Skeletal muscle satellite cell (primary cell): Measurements from ENCODE around the gene GRAMD1B.
A peak's percentile ranks its signal among the peaks of the same experiment; 100 is the strongest.

Source experiments
- H3K27me3 ChIP-seq: 2 replicates; pipeline ENCODE4 v1.7.0; 2013; ENCODE audit warnings: low read length; ENCODE audit not compliant: control insufficient read depth, insufficient read depth
- H3K36me3 ChIP-seq: 2 replicates; pipeline ENCODE4 v1.7.0; 2013; ENCODE audit warnings: mild to moderate bottlenecking, control low read depth, low read length; ENCODE audit not compliant: insufficient read depth
- H3K4me1 ChIP-seq: 2 replicates; pipeline ENCODE4 v1.7.0; 2013; ENCODE audit warnings: low read length; ENCODE audit not compliant: control insufficient read depth, insufficient read depth
- H3K4me2 ChIP-seq: 2 replicates; pipeline ENCODE4 v1.7.0; 2013; ENCODE audit warnings: mild to moderate bottlenecking, low read length
- H3K4me3 ChIP-seq: 2 replicates; pipeline ENCODE4 v1.7.0; 2013; ENCODE audit warnings: low read length
- H3K9ac ChIP-seq: 2 replicates; pipeline ENCODE4 v1.7.0; 2013; ENCODE audit warnings: mild to moderate bottlenecking, low read depth, low read length, moderate library complexity
- H3K9me3 ChIP-seq: replicated peaks from 2 replicates; pipeline ENCODE4 v1.7.0; 2013; ENCODE audit warnings: mild to moderate bottlenecking, control low read depth, low read length

Gene GRAMD1B

GRCh38 chr11:123588864-123589262 lies 158.8 kb downstream of the GRAMD1B start:
- Histone ChIP-seq H3K4me1 (peaks cover 10% of the 10 kb centered on the region), H3K9me3 (no peaks in the 10 kb centered on the region), H3K4me3 (no peak overlapping the region), H3K27me3 (no peaks in the 10 kb centered on the region), H3K9ac (no peak overlapping the region), H3K4me2 (no peak overlapping the region), H3K36me3 (no peaks in the 10 kb centered on the region)

GRCh38 chr11:123590296-123590912 lies 160.3 kb downstream of the GRAMD1B start:
- H3K27me3 ChIP-seq, result no peaks in the 10 kb centered on the region
- H3K9me3 ChIP-seq, result no peaks in the 10 kb centered on the region
- H3K4me1 ChIP-seq, result peaks cover 10% of the 10 kb centered on the region
- H3K9ac ChIP-seq, result no peak overlapping the region
- H3K4me2 ChIP-seq, result peak overlapping the region; percentile 60
- no peaks in the 10 kb centered on the region for H3K36me3 ChIP-seq
- H3K4me3 ChIP-seq, result no peak overlapping the region

- Histone ChIP-seq H3K4me2 (no peak overlapping the region), H3K36me3 (no peaks in the 10 kb centered on the region), H3K4me1 (peaks cover 10% of the 10 kb centered on the region), H3K27me3 (no peaks in the 10 kb centered on the region), H3K9me3 (no peaks in the 10 kb centered on the region), H3K4me3 (no peak overlapping the region), H3K9ac (no peak overlapping the region)
Observed at GRCh38 chr11:123593570-123593969, 163.5 kb downstream of the GRAMD1B start.

GRCh38 chr11:123594188-123594901 lies 164.3 kb downstream of the GRAMD1B start:
- Histone ChIP-seq H3K4me1 (peaks cover 10% of the 10 kb centered on the region), H3K4me2 (no peak overlapping the region), H3K36me3 (no peaks in the 10 kb centered on the region), H3K4me3 (no peak overlapping the region), H3K9ac (no peak overlapping the region), H3K9me3 (no peaks in the 10 kb centered on the region), H3K27me3 (no peaks in the 10 kb centered on the region)

- Histone ChIP-seq H3K36me3 (no peaks in the 10 kb centered on the region), H3K4me1 (peaks cover 6% of the 10 kb centered on the region), H3K9ac (no peak overlapping the region), H3K4me3 (no peak overlapping the region), H3K9me3 (no peaks in the 10 kb centered on the region), H3K27me3 (no peaks in the 10 kb centered on the region), H3K4me2 (no peak overlapping the region)
Observed at GRCh38 chr11:123594921-123595320, 164.9 kb downstream of the GRAMD1B start.

GRCh38 chr11:123597859-123598258 lies 167.8 kb downstream of the GRAMD1B start:
- Histone ChIP-seq H3K9me3 (no peaks in the 10 kb centered on the region), H3K4me3 (no peak overlapping the region), H3K27me3 (no peaks in the 10 kb centered on the region), H3K9ac (no peak overlapping the region), H3K4me1 (no peaks in the 10 kb centered on the region), H3K36me3 (no peaks in the 10 kb centered on the region), H3K4me2 (no peak overlapping the region)

GRCh38 chr11:123601136-123601535 lies 171.1 kb downstream of the GRAMD1B start:
- H3K4me1 ChIP-seq, result no peaks in the 10 kb centered on the region
- H3K36me3 ChIP-seq, result no peaks in the 10 kb centered on the region
- no peaks in the 10 kb centered on the region for H3K27me3 ChIP-seq
- H3K9me3 ChIP-seq, result no peaks in the 10 kb centered on the region
- H3K4me2 ChIP-seq, result no peak overlapping the region
- no peak overlapping the region for H3K4me3 ChIP-seq
- no peak overlapping the region for H3K9ac ChIP-seq

- Histone ChIP-seq H3K4me1 (no peaks in the 10 kb centered on the region), H3K4me3 (no peak overlapping the region), H3K27me3 (no peaks in the 10 kb centered on the region), H3K9ac (no peak overlapping the region), H3K4me2 (no peak overlapping the region), H3K36me3 (no peaks in the 10 kb centered on the region), H3K9me3 (no peaks in the 10 kb centered on the region)
Observed at GRCh38 chr11:123601743-123602142, 171.7 kb downstream of the GRAMD1B start.

- no peaks in the 10 kb centered on the region for H3K4me1 ChIP-seq
- no peak overlapping the region for H3K9ac ChIP-seq
- no peaks in the 10 kb centered on the region for H3K36me3 ChIP-seq
- H3K4me2 ChIP-seq, result no peak overlapping the region
- H3K4me3 ChIP-seq, result no peak overlapping the region
- no peaks in the 10 kb centered on the region for H3K9me3 ChIP-seq
- no peaks in the 10 kb centered on the region for H3K27me3 ChIP-seq
Observed at GRCh38 chr11:123603666-123604065, 173.6 kb downstream of the GRAMD1B start.

- Histone ChIP-seq H3K27me3 (no peaks in the 10 kb centered on the region), H3K4me2 (no peak overlapping the region), H3K9me3 (no peaks in the 10 kb centered on the region), H3K36me3 (no peaks in the 10 kb centered on the region), H3K4me3 (no peak overlapping the region), H3K9ac (no peak overlapping the region), H3K4me1 (no peaks in the 10 kb centered on the region)
Observed at GRCh38 chr11:123607781-123608180, 177.7 kb downstream of the GRAMD1B start.

- Histone ChIP-seq H3K9ac (no peak overlapping the region), H3K36me3 (no peaks in the 10 kb centered on the region), H3K4me1 (no peaks in the 10 kb centered on the region), H3K9me3 (no peaks in the 10 kb centered on the region), H3K4me3 (no peak overlapping the region), H3K4me2 (no peak overlapping the region), H3K27me3 (no peaks in the 10 kb centered on the region)
Observed at GRCh38 chr11:123608371-123608770, 178.3 kb downstream of the GRAMD1B start.

GRCh38 chr11:123608945-123609344 lies 178.9 kb downstream of the GRAMD1B start:
- Histone ChIP-seq H3K9me3 (no peaks in the 10 kb centered on the region), H3K4me1 (no peaks in the 10 kb centered on the region), H3K36me3 (no peaks in the 10 kb centered on the region), H3K27me3 (no peaks in the 10 kb centered on the region), H3K4me2 (no peak overlapping the region), H3K4me3 (no peak overlapping the region), H3K9ac (no peak overlapping the region)
